CD4-positive, CD25-positive, alpha-beta regulatory T cell (primary cell): ENCODE measurements around the gene OR7A5. TPM values are rescaled to one million over a fixed set of nuclear protein-coding genes. Genes with fewer than 3 reads are reported as not detected.
A peak's percentile ranks its signal among the peaks of the same experiment; 100 is the strongest.

ENCODE experiments used
- ATAC-seq, 2 donors: fragments of 150-1000 bp; cut with Tn5 transposase; one replicate each; pipeline ENCODE4 v1.10.0; 2021; ENCODE audit warnings: low read depth in 2 of 2, moderate number of reproducible peaks in 2 of 2, moderate library complexity in 1 of 2
- DNase-seq, 3 donors: peaks; one replicate each; pipeline versions ENCODE4 v3.0.0 to v3.0.0-alpha.2; 2012 to 2022; ENCODE audit warnings: mixed read lengths in 1 of 3
- H3K27ac ChIP-seq: one replicate; pipeline ENCODE4 v1.7.0; 2013; ENCODE audit warnings: mild to moderate bottlenecking, low read length; ENCODE audit not compliant: insufficient read depth, poor library complexity, severe bottlenecking
- H3K27me3 ChIP-seq: one replicate; pipeline ENCODE4 v1.7.0; 2013; ENCODE audit warnings: low read length; ENCODE audit not compliant: control insufficient read depth, insufficient read depth
- H3K36me3 ChIP-seq: one replicate; pipeline ENCODE4 v1.7.0; 2013; ENCODE audit warnings: mild to moderate bottlenecking, low read length, moderate library complexity; ENCODE audit not compliant: control insufficient read depth, insufficient read depth
- H3K4me1 ChIP-seq: 2 replicates; pipeline ENCODE4 v1.7.0; 2013; ENCODE audit warnings: mild to moderate bottlenecking, low read length; ENCODE audit not compliant: insufficient read depth, control insufficient read depth, poor library complexity, severe bottlenecking
- H3K4me3 ChIP-seq: one replicate; pipeline ENCODE4 v1.7.0; 2013; ENCODE audit warnings: low read depth, mild to moderate bottlenecking, low read length, moderate library complexity
- H3K9me3 ChIP-seq, 2 experiments: 1 replicate in 1 of 2; 2 replicates in 1 of 2; pipeline ENCODE4 v1.7.0; 2013; ENCODE audit warnings: low read length in 2 of 2, mild to moderate bottlenecking in 1 of 2, moderate library complexity in 1 of 2; ENCODE audit not compliant: control insufficient read depth in 2 of 2
- H3K27ac Mint-ChIP-seq, 3 donors: one replicate each; pipeline ENCODE4 v1.8.0; 2020 to 2022; ENCODE audit warnings: mild to moderate bottlenecking in 3 of 3, mixed read lengths in 3 of 3, moderate library complexity in 2 of 3
- H3K27me3 Mint-ChIP-seq: one replicate; pipeline ENCODE4 v1.8.0; 2022; ENCODE audit warnings: mild to moderate bottlenecking, mixed read lengths
- H3K36me3 Mint-ChIP-seq: one replicate; pipeline ENCODE4 v1.8.0; 2020; ENCODE audit warnings: mixed read lengths
- H3K4me1 Mint-ChIP-seq, 4 donors: one replicate each; pipeline ENCODE4 v1.8.0; 2020 to 2022; ENCODE audit warnings: mixed read lengths in 4 of 4, mild to moderate bottlenecking in 1 of 4
- H3K4me3 Mint-ChIP-seq, 4 donors: one replicate each; pipeline ENCODE4 v1.8.0; 2020 to 2022; ENCODE audit warnings: mild to moderate bottlenecking in 4 of 4, mixed read lengths in 4 of 4, moderate library complexity in 3 of 4
- H3K9me3 Mint-ChIP-seq, 7 donors: one replicate each; pipeline ENCODE4 v1.8.0; 2020 to 2022; ENCODE audit warnings: mixed read lengths in 7 of 7, mild to moderate bottlenecking in 3 of 7, moderate library complexity in 2 of 7
- polyA plus RNA-seq, 4 donors: library from polyadenylated mRNA; unstranded; fragments of 300-500 nt; fragmentation: Illumina TruSeq; gene quantifications; one replicate each; pipeline ENCODE4 v1.2.3, GENCODE V29; 2021
- total RNA-seq: library from RNA; stranded (reverse); gene quantifications from one replicate; pipeline ENCODE4 v1.2.3, GENCODE V29; 2022

OR7A5 gene
- total RNA-seq (not detected), polyA plus RNA-seq (not detected)

GRCh38 chr19:14835011-14835410 is at the start of gene OR7A5, which contains the start of gene OR7C1:
TSS of gene OR7A5 (minus strand) at chr19:14835185. CDS start at chr19:14828241, 6,944 bp downstream.
TSS of gene OR7C1 (minus strand) at chr19:14835185. CDS start at chr19:14800136, 35,049 bp downstream.
- H3K9me3 ChIP-seq: no peaks in the 10 kb centered on the region
- ATAC-seq (no peak), DNase-seq (no peak)
- no peaks in the 10 kb centered on the region for H3K36me3 ChIP-seq
- Mint-ChIP-seq H3K36me3 (no peaks in the 10 kb centered on the region), H3K4me1 (no peaks in the 10 kb centered on the region), H3K27me3 (peaks cover 5% of the 10 kb centered on the region), H3K4me3 (no peak within 1 kb of the TSS), H3K27ac (no peak within 1 kb of the TSS), H3K9me3 (no peaks in the 10 kb centered on the region)
- no peaks in the 10 kb centered on the region for H3K4me1 ChIP-seq
- H3K4me3 ChIP-seq: no peak within 1 kb of the TSS
- no peaks in the 10 kb centered on the region for H3K27me3 ChIP-seq
- H3K27ac ChIP-seq: no peak within 1 kb of the TSS

GRCh38 chr19:14871619-14872230 is 36.7 kb upstream of the OR7A5 start:
- no peak overlapping the region for H3K4me3 Mint-ChIP-seq
- no peak overlapping the region for H3K27ac Mint-ChIP-seq
- peaks cover 9% of the 10 kb centered on the region for H3K27me3 Mint-ChIP-seq
- H3K9me3 Mint-ChIP-seq: peaks cover 0 to 1% (median 0%) of the 10 kb centered on the region in 7 donors
- Histone ChIP-seq H3K4me1 (no peaks in the 10 kb centered on the region), H3K27ac (no peak overlapping the region), H3K27me3 (peaks cover 5% of the 10 kb centered on the region), H3K9me3 (no peaks in the 10 kb centered on the region), H3K36me3 (no peaks in the 10 kb centered on the region), H3K4me3 (no peak overlapping the region)
- no peaks in the 10 kb centered on the region for H3K4me1 Mint-ChIP-seq
- no peak for ATAC-seq
- no peaks in the 10 kb centered on the region for H3K36me3 Mint-ChIP-seq
- peak in 1 of 3 donors; percentile 6 for DNase-seq

- Mint-ChIP-seq H3K4me3 (no peak overlapping the region), H3K4me1 (no peaks in the 10 kb centered on the region), H3K36me3 (peaks cover 3% of the 10 kb centered on the region), H3K27ac (no peak overlapping the region), H3K27me3 (peaks cover 17% of the 10 kb centered on the region), H3K9me3 (peaks cover 0 to 4% (median 0%) of the 10 kb centered on the region in 7 donors)
- no peaks in the 10 kb centered on the region for H3K4me1 ChIP-seq
- peaks cover 6% of the 10 kb centered on the region for H3K27me3 ChIP-seq
- DNase-seq (no peak), ATAC-seq (no peak)
- H3K9me3 ChIP-seq: no peaks in the 10 kb centered on the region
- H3K36me3 ChIP-seq: no peaks in the 10 kb centered on the region
- no peak overlapping the region for H3K4me3 ChIP-seq
- no peak overlapping the region for H3K27ac ChIP-seq
Observed at GRCh38 chr19:14868497-14868896, 33.5 kb upstream of the OR7A5 start.

GRCh38 chr19:14848822-14849221 is 13.8 kb upstream of the OR7A5 start, which contains the start of gene OR7A10:
TSS of gene OR7A10 (minus strand) at chr19:14848922. CDS start at chr19:14841877, 7,045 bp downstream.
- Mint-ChIP-seq H3K4me3 (no peak within 1 kb of the TSS), H3K36me3 (no peaks in the 10 kb centered on the region), H3K4me1 (peaks cover 0 to 2% (median 0%) of the 10 kb centered on the region in 4 donors), H3K27ac (no peak within 1 kb of the TSS), H3K9me3 (peaks cover 0 to 5% (median 0%) of the 10 kb centered on the region in 7 donors), H3K27me3 (no peaks in the 10 kb centered on the region)
- Histone ChIP-seq H3K4me3 (no peak within 1 kb of the TSS), H3K4me1 (no peaks in the 10 kb centered on the region), H3K27me3 (peaks cover 7% of the 10 kb centered on the region), H3K36me3 (no peaks in the 10 kb centered on the region), H3K27ac (no peak within 1 kb of the TSS), H3K9me3 (no peaks in the 10 kb centered on the region)
- ATAC-seq: no peak
- no peak for DNase-seq

- no peaks in the 10 kb centered on the region for H3K4me1 Mint-ChIP-seq
- Histone ChIP-seq H3K36me3 (no peaks in the 10 kb centered on the region), H3K27ac (no peak overlapping the region), H3K9me3 (no peaks in the 10 kb centered on the region), H3K4me3 (no peak overlapping the region), H3K27me3 (peaks cover 4% of the 10 kb centered on the region), H3K4me1 (no peaks in the 10 kb centered on the region)
- H3K9me3 Mint-ChIP-seq: no peaks in the 10 kb centered on the region
- no peaks in the 10 kb centered on the region for H3K36me3 Mint-ChIP-seq
- no peak overlapping the region for H3K4me3 Mint-ChIP-seq
- ATAC-seq: no peak
- H3K27me3 Mint-ChIP-seq: peaks cover 7% of the 10 kb centered on the region
- H3K27ac Mint-ChIP-seq: no peak overlapping the region
- DNase-seq: no peak
Observed at GRCh38 chr19:14843578-14843977, 8.6 kb upstream of the OR7A5 start.

- H3K4me3 ChIP-seq: no peak overlapping the region
- H3K4me1 ChIP-seq: no peaks in the 10 kb centered on the region
- ATAC-seq (no peak), DNase-seq (no peak)
- H3K27me3 ChIP-seq: peaks cover 4% of the 10 kb centered on the region
- H3K27me3 Mint-ChIP-seq: peaks cover 7% of the 10 kb centered on the region
- no peak overlapping the region for H3K27ac Mint-ChIP-seq
- H3K9me3 Mint-ChIP-seq: no peaks in the 10 kb centered on the region
- no peaks in the 10 kb centered on the region for H3K9me3 ChIP-seq
- no peak overlapping the region for H3K27ac ChIP-seq
- H3K4me3 Mint-ChIP-seq: no peak overlapping the region
- H3K4me1 Mint-ChIP-seq: no peaks in the 10 kb centered on the region
- H3K36me3 Mint-ChIP-seq: no peaks in the 10 kb centered on the region
- H3K36me3 ChIP-seq: no peaks in the 10 kb centered on the region
Observed at GRCh38 chr19:14843169-14843568, 8.2 kb upstream of the OR7A5 start.

- no peak overlapping the region for H3K4me3 Mint-ChIP-seq
- H3K4me1 Mint-ChIP-seq: no peaks in the 10 kb centered on the region
- Histone ChIP-seq H3K36me3 (no peaks in the 10 kb centered on the region), H3K4me3 (no peak overlapping the region), H3K9me3 (no peaks in the 10 kb centered on the region), H3K27me3 (peaks cover 4% of the 10 kb centered on the region), H3K4me1 (no peaks in the 10 kb centered on the region), H3K27ac (no peak overlapping the region)
- H3K9me3 Mint-ChIP-seq: no peaks in the 10 kb centered on the region
- ATAC-seq: no peak
- H3K27ac Mint-ChIP-seq: no peak overlapping the region
- DNase-seq: no peak
- H3K36me3 Mint-ChIP-seq: no peaks in the 10 kb centered on the region
- peaks cover 7% of the 10 kb centered on the region for H3K27me3 Mint-ChIP-seq
Observed at GRCh38 chr19:14840206-14840605, 5.2 kb upstream of the OR7A5 start.

- Histone ChIP-seq H3K4me3 (no peak overlapping the region), H3K4me1 (no peaks in the 10 kb centered on the region), H3K36me3 (no peaks in the 10 kb centered on the region), H3K27ac (no peak overlapping the region), H3K27me3 (no peaks in the 10 kb centered on the region), H3K9me3 (no peaks in the 10 kb centered on the region)
- H3K27me3 Mint-ChIP-seq: peaks cover 5% of the 10 kb centered on the region
- DNase-seq (no peak), ATAC-seq (no peak)
- H3K9me3 Mint-ChIP-seq: no peaks in the 10 kb centered on the region
- no peak overlapping the region for H3K4me3 Mint-ChIP-seq
- H3K36me3 Mint-ChIP-seq: no peaks in the 10 kb centered on the region
- no peak overlapping the region for H3K27ac Mint-ChIP-seq
- H3K4me1 Mint-ChIP-seq: no peaks in the 10 kb centered on the region
Observed at GRCh38 chr19:14837391-14837790, 2.4 kb upstream of the OR7A5 start.
